SK-N-SH treated with all-trans-retinoic acid at 6 μM for 48 hours (cell line): ENCODE results near the gene HES6.

Source experiments
- ISL1 ChIP-seq: fragments of 250-450 bp; sonication (Bioruptor Pico); IDR thresholded peaks from 2 replicates; pipeline ENCODE4 v2.1.2; 2022; ENCODE audit warnings: mild to moderate bottlenecking, moderate library complexity
- PATZ1 ChIP-seq: fragments of 250-450 bp; sonication (Bioruptor Pico); IDR thresholded peaks from 2 replicates; pipeline ENCODE4 v1.8.0; 2020; ENCODE audit warnings: mild to moderate bottlenecking, moderate library complexity, borderline replicate concordance
- ZFP30 ChIP-seq: fragments of 450-650 bp; formaldehyde crosslinking; IDR thresholded peaks from 2 replicates; pipeline ENCODE4 v1.5.0; 2022; ENCODE audit warnings: mild to moderate bottlenecking, moderate library complexity
- TF ChIP-seq, protein P1 (sequence below): fragments of 250-450 bp; sonication (Bioruptor Pico); IDR thresholded peaks from 2 replicates; pipeline ENCODE4 v1.5.0; 2020; ENCODE audit warnings: mild to moderate bottlenecking, moderate library complexity

GRCh38 chr2:238281826-238282480 lies 42.1 kb upstream of the HES6 start:
- no peak for TF ChIP-seq ISL1 (CRISPR knock-in tag)
- TF ChIP-seq PATZ1 = no peak
- TF ChIP-seq ZFP30 (CRISPR knock-in tag) = no peak
- TF ChIP-seq, protein P1, sequence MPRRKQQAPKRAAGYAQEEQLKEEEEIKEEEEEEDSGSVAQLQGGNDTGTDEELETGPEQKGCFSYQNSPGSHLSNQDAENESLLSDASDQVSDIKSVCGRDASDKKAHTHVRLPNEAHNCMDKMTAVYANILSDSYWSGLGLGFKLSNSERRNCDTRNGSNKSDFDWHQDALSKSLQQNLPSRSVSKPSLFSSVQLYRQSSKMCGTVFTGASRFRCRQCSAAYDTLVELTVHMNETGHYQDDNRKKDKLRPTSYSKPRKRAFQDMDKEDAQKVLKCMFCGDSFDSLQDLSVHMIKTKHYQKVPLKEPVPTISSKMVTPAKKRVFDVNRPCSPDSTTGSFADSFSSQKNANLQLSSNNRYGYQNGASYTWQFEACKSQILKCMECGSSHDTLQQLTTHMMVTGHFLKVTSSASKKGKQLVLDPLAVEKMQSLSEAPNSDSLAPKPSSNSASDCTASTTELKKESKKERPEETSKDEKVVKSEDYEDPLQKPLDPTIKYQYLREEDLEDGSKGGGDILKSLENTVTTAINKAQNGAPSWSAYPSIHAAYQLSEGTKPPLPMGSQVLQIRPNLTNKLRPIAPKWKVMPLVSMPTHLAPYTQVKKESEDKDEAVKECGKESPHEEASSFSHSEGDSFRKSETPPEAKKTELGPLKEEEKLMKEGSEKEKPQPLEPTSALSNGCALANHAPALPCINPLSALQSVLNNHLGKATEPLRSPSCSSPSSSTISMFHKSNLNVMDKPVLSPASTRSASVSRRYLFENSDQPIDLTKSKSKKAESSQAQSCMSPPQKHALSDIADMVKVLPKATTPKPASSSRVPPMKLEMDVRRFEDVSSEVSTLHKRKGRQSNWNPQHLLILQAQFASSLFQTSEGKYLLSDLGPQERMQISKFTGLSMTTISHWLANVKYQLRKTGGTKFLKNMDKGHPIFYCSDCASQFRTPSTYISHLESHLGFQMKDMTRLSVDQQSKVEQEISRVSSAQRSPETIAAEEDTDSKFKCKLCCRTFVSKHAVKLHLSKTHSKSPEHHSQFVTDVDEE (CRISPR knock-in tag) = no peak
